GM12801 (cell line): Measurements from ENCODE around the gene TRAF3IP3.

Experiments
- TF ChIP-seq, protein P1 (sequence below): IDR thresholded peaks from one replicate; pipeline ENCODE4 v1.5.1; 2011; ENCODE audit warnings: control low read depth; ENCODE audit not compliant: insufficient read length; ENCODE audit errors: extremely low read depth

TRAF3IP3 gene

GRCh38 chr1:209747580-209748262 lies 8.1 kb upstream of the TRAF3IP3 start:
- TF ChIP-seq, protein P1, sequence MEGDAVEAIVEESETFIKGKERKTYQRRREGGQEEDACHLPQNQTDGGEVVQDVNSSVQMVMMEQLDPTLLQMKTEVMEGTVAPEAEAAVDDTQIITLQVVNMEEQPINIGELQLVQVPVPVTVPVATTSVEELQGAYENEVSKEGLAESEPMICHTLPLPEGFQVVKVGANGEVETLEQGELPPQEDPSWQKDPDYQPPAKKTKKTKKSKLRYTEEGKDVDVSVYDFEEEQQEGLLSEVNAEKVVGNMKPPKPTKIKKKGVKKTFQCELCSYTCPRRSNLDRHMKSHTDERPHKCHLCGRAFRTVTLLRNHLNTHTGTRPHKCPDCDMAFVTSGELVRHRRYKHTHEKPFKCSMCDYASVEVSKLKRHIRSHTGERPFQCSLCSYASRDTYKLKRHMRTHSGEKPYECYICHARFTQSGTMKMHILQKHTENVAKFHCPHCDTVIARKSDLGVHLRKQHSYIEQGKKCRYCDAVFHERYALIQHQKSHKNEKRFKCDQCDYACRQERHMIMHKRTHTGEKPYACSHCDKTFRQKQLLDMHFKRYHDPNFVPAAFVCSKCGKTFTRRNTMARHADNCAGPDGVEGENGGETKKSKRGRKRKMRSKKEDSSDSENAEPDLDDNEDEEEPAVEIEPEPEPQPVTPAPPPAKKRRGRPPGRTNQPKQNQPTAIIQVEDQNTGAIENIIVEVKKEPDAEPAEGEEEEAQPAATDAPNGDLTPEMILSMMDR: peak; percentile 4

DNA sequence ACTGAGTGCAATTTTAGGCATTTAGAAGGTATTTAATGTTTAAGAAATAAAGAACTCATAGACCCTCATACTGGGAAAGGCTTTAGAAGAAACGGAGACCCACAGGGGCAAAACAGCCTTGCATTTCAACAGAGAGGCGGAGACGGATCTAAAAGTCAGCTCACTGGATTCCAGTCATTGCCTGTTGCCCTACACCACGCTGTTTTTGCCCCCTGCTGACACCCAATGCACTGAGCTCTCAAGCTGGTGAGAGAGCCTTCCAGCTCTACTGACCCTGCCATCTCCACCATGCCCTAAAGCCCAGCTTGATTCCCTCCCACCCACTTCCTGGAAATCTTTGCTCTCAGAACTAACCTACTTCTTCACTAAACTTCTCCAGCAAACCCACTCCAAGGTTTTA lies 7.2 kb upstream of the TRAF3IP3 start:
- TF ChIP-seq, protein P1: no peak

GRCh38 chr1:209749205-209749604 lies 6.6 kb upstream of the TRAF3IP3 start:
- TF ChIP-seq, protein P1: no peak

DNA sequence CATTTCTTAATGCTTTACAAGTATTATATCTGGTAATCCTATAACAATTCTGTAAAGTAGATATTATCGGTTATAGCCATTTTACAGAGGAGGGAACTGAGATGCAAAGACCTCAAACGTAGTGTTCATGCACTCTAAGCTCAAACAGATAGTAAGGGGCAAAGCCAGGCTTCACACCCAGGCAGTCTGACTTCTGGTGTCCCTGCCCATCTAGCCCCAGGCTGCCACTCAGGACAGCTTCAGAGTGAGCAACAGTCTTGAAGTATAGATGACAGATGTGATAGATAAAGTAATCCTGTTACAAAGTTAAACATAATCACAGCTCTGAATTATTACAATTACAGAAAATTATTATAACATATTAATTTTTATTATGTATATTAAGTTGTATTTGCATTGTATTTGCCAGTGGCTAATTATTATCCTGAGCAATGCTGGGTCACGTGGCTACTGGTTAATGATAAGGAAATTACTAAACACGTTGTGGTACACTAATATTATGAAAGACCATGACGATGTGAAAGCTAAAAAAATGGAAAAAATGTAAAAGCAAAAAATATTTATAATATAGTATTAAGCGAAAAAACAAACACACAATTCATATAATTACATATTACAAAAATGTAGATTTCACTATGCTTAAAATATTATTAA lies 6.1 kb upstream of the TRAF3IP3 start:
- TF ChIP-seq, protein P1: no peak

DNA sequence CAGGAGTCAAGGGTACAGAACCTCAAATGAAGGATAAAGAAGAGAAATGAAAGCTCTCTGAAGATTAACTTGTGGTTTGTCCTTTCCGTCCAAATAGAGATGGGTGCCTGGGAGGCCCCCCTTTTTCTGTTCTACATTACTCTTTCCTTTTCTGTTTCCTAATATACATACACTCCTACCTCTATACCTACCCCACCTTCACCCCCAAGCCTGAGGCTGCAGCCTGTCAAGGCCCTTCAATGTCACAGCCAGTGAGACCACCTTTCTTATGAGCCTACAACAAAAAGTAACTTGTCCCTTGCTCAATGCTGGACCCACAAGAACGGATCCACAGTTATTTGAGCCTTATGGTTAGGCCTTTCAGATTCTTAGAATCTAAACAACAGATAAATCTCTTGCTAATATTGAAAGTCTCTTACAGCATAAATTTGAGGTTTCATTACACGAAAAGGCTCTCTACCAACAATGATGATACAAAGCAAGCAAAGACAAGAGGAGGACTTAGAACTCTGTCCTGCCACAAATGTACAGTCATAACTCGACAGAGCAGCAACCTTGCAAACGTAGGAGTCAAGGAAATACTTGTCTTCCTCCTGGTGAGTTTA lies 4.1 kb upstream of the TRAF3IP3 start:
- TF ChIP-seq, protein P1: no peak

- TF ChIP-seq, protein P1: no peak
These were observed 3.0 kb upstream of the TRAF3IP3 start for GRCh38 chr1:209752890-209753289.

DNA sequence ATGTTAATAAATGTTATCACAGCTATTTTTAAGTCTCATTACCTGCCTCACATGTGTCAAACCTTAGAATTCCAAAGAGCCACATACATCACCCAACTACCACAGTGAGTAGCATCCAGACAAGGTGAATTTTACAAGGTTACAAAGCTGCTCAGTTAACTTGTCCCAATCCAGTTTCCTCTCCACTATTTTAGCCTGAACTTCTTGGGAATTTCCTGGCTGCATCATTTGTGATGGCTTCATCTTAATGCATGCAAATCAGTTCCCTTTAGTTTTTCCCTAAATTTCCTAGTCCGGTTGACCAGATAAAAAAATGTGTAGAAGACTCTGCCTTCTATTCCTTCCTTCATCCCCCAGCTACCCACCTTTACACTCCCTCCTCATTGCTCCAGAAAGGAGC lies 597 bp upstream of the TRAF3IP3 start:
- TF ChIP-seq, protein P1: no peak
